ENCODE measurements around the gene CCDC91.

- TF ChIP-seq ZFP36 (IDR thresholded peaks at IDR 0.05; ENCODE audit: borderline replicate concordance, partially characterized antibody): no peak
- no peak for TF ChIP-seq CTCF (IDR thresholded peaks at IDR 0.05)
- TF ChIP-seq CHD4 (IDR thresholded peaks at IDR 0.05; ENCODE audit: borderline replicate concordance): no peak
- TF ChIP-seq POLR2A (IDR thresholded peaks at IDR 0.05; ENCODE audit: low read length): no peak
- no peak for TF ChIP-seq RCOR1 (IDR thresholded peaks at IDR 0.05; ENCODE audit: low read depth, low read length)
- TF ChIP-seq, protein P1, sequence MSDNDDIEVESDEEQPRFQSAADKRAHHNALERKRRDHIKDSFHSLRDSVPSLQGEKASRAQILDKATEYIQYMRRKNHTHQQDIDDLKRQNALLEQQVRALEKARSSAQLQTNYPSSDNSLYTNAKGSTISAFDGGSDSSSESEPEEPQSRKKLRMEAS (IDR thresholded peaks at IDR 0.05): no peak
- no peak for TF ChIP-seq EP300 (IDR thresholded peaks at IDR 0.05)
- no peak for TF ChIP-seq MAZ (IDR thresholded peaks at IDR 0.05; ENCODE audit: borderline replicate concordance, low read depth, low read length)
- TF ChIP-seq MAFK (IDR thresholded peaks at IDR 0.05; ENCODE audit: partially characterized antibody): no peak
- TF ChIP-seq PBX3 (IDR thresholded peaks at IDR 0.05): no peak
Observed at GRCh38 chr12:28591831-28592230, 401.6 kb downstream of the CCDC91 start.

Measured in A549 (cell line).